ENCODE data around the gene B3GAT3.
A peak's percentile ranks its signal among the peaks of the same experiment; 100 is the strongest.

Gene B3GAT3

GRCh38 chr11:62591448-62592145, 30.2 kb downstream of the B3GAT3 start, which contains the start of gene TUT1 (continued):
- TF ChIP-seq PRDM2 (tag by site-specific recombination; IDR thresholded peaks at IDR 0.05; ENCODE audit: borderline replicate concordance) (no peak), IKZF3 (tag by site-specific recombination; IDR thresholded peaks at IDR 0.05) (no peak), ZBTB49 (tag by site-specific recombination; IDR thresholded peaks at IDR 0.05; ENCODE audit: low read depth) (no peak), ZNF843 (tag by site-specific recombination; IDR thresholded peaks at IDR 0.05) (peak; percentile 73; the same call in 1 of the 2 replicates), ZNF148 (tag by site-specific recombination; IDR thresholded peaks at IDR 0.05; ENCODE audit: borderline replicate concordance) (no peak), GFI1B (tag by site-specific recombination; IDR thresholded peaks at IDR 0.05) (no peak), ELK4 (IDR thresholded peaks at IDR 0.05; ENCODE audit: borderline replicate concordance, low read depth, low read length) (no peak), ZNF791 (tag by site-specific recombination; IDR thresholded peaks at IDR 0.05) (no peak), SETDB1 (IDR thresholded peaks at IDR 0.05; ENCODE audit: insufficient read length, low read length) (no peak), SCRT1 (tag by site-specific recombination; IDR thresholded peaks at IDR 0.05; ENCODE audit: borderline replicate concordance) (no peak), ZNF280C (tag by site-specific recombination; IDR thresholded peaks at IDR 0.05) (no peak), ZNF677 (tag by site-specific recombination; IDR thresholded peaks at IDR 0.05) (no peak), ZNF223 (tag by site-specific recombination; IDR thresholded peaks at IDR 0.05) (no peak), ZNF639 (tag by site-specific recombination; IDR thresholded peaks at IDR 0.05) (peak; percentile 98), ZNF501 (tag by site-specific recombination; IDR thresholded peaks at IDR 0.05) (peak; percentile 88), ZNF76 (tag by site-specific recombination; IDR thresholded peaks at IDR 0.05; ENCODE audit: borderline replicate concordance, low read depth) (peak; percentile 82), ZNF302 (tag by site-specific recombination; IDR thresholded peaks at IDR 0.05; ENCODE audit: low read depth) (no peak), ZNF398 (tag by site-specific recombination; IDR thresholded peaks at IDR 0.05) (no peak), ZNF610 (tag by site-specific recombination; IDR thresholded peaks at IDR 0.05; ENCODE audit: borderline replicate concordance) (no peak)
